Choroid plexus epithelial cell (primary cell): ENCODE data around the gene HAND1.

Experiments
- DNase-seq: peaks from one replicate; pipeline ENCODE4 v3.0.0-alpha.2; 2010; ENCODE audit warnings: low read depth
- H3K4me3 ChIP-seq: 2 replicates; pipeline ENCODE4 v1.5.1; 2011; ENCODE audit warnings: low read depth, mild to moderate bottlenecking, control low read depth, low read length, moderate library complexity
- CTCF ChIP-seq: conservative IDR thresholded peaks from 2 replicates; pipeline ENCODE4 v1.5.1; 2011; ENCODE audit warnings: low read depth, mild to moderate bottlenecking, control low read depth, inconsistent platforms, low read length, moderate library complexity

The HAND1 gene

GRCh38 chr5:154505567-154505966 is 27.5 kb upstream of the HAND1 start:
- no peak for DNase-seq
- H3K4me3 ChIP-seq, result no peak overlapping the region
- no peak for TF ChIP-seq CTCF

GRCh38 chr5:154503698-154504039 is 25.6 kb upstream of the HAND1 start:
- no peak for TF ChIP-seq CTCF
- no peak overlapping the region for H3K4me3 ChIP-seq
- no peak for DNase-seq

GRCh38 chr5:154502180-154502579 is 24.2 kb upstream of the HAND1 start:
- no peak for DNase-seq
- no peak overlapping the region for H3K4me3 ChIP-seq
- TF ChIP-seq CTCF, result no peak

GRCh38 chr5:154501566-154501965 is 23.5 kb upstream of the HAND1 start:
- no peak for TF ChIP-seq CTCF
- DNase-seq, result no peak

GRCh38 chr5:154498994-154499393 is 21.0 kb upstream of the HAND1 start:
- H3K4me3 ChIP-seq, result no peak overlapping the region
- no peak for TF ChIP-seq CTCF
- DNase-seq, result no peak

More at GRCh38 chr5:154501566-154501965, 23.5 kb upstream of the HAND1 start:
- no peak overlapping the region for H3K4me3 ChIP-seq

GRCh38 chr5:154498591-154498990 is 20.6 kb upstream of the HAND1 start:
- DNase-seq, result no peak
- H3K4me3 ChIP-seq, result no peak overlapping the region
- TF ChIP-seq CTCF, result no peak

- no peak overlapping the region for H3K4me3 ChIP-seq
- no peak for DNase-seq
- TF ChIP-seq CTCF, result no peak
These were observed 16.0 kb upstream of the HAND1 start for GRCh38 chr5:154494036-154494435.
